SK-N-SH (cell line): ENCODE measurements around the gene MC2R. TPM values are rescaled to one million over a fixed set of nuclear protein-coding genes. Genes with fewer than 3 reads are reported as not detected.

Source experiments
- CTCF ChIA-PET: fragments of 300-600, 350-600 bp; formaldehyde crosslinking; extraction: SDS; loops from one replicate; lab custom pipeline; 2021; lab: Yijun Ruan, JAX
- POLR2A ChIA-PET: fragments of 350-600 bp; sonication (Branson Sonifier 250); formaldehyde crosslinking; extraction: SDS; loops from one replicate; lab custom pipeline; 2020; ENCODE audit warnings: antibody characterized with exemption, inconsistent platforms; lab: Yijun Ruan, JAX
- DNase-seq: peaks from one replicate; pipeline ENCODE4 v3.0.0; 2012
- H2AFZ ChIP-seq: fragments of 200-600 bp; sonication (generic); 2 replicates; pipeline ENCODE4 v1.8.1; 2016; ENCODE audit warnings: antibody characterized with exemption, mild to moderate bottlenecking, low read depth
- H3F3A ChIP-seq: fragments of 200-600 bp; sonication (generic); replicated peaks from 2 replicates; pipeline ENCODE3; 2016; ENCODE audit warnings: antibody characterized with exemption, mild to moderate bottlenecking; ENCODE audit not compliant: insufficient read depth
- H3K27ac ChIP-seq, 2 experiments: fragments of 200-500 bp in 1 of 2; fragments of 200-600 bp in 1 of 2; sonication (Bioruptor generic) in 1 of 2; sonication (generic), shearing (Covaris generic) in 1 of 2; 2 replicates each; pipeline versions ENCODE4 v1.5.1 to v1.6.1; 2014 to 2016; ENCODE audit warnings: low read depth in 2 of 2, inconsistent platforms in 1 of 2, low read length in 1 of 2, mild to moderate bottlenecking in 1 of 2, mixed read lengths in 1 of 2
- H3K27me3 ChIP-seq: fragments of 200-600 bp; sonication (generic), shearing (Covaris generic); 2 replicates; pipeline ENCODE4 v1.6.1; 2016; ENCODE audit warnings: mixed run types; ENCODE audit not compliant: insufficient read depth
- H3K36me3 ChIP-seq, 2 experiments: fragments of 200-500 bp in 1 of 2; fragments of 200-600 bp in 1 of 2; sonication (Bioruptor generic) in 1 of 2; sonication (generic) in 1 of 2; replicated peaks in 1 of 2; 2 replicates each; pipeline versions ENCODE3 to v1.5.1; 2014 to 2016; ENCODE audit warnings: low read length in 1 of 2, mild to moderate bottlenecking in 1 of 2; ENCODE audit not compliant: insufficient read depth in 2 of 2, control insufficient read depth in 1 of 2
- H3K4me1 ChIP-seq, 2 experiments: fragments of 200-500 bp in 1 of 2; fragments of 200-600 bp in 1 of 2; sonication (Bioruptor generic) in 1 of 2; sonication (generic), shearing (Covaris generic) in 1 of 2; 2 replicates each; pipeline versions ENCODE4 v1.5.1 to v1.6.1; 2014 to 2016; ENCODE audit warnings: low read depth in 1 of 2, low read length in 1 of 2, mixed run types in 1 of 2; ENCODE audit not compliant: insufficient read depth in 2 of 2, control insufficient read depth in 1 of 2
- H3K4me2 ChIP-seq: fragments of 200-600 bp; sonication (generic), shearing (Covaris generic); 2 replicates; pipeline ENCODE4 v1.6.1; 2017; ENCODE audit warnings: mixed run types
- H3K4me3 ChIP-seq, 2 experiments: fragments of 200-500 bp in 1 of 2; fragments of 200-600 bp in 1 of 2; sonication (Bioruptor generic) in 1 of 2; sonication (generic), shearing (Covaris generic) in 1 of 2; 2 replicates each; pipeline versions ENCODE4 v1.5.1 to v1.8.1; 2014 to 2016; ENCODE audit warnings: low read depth in 2 of 2, inconsistent platforms in 1 of 2, low read length in 1 of 2, mild to moderate bottlenecking in 1 of 2, mixed read lengths in 1 of 2, moderate library complexity in 1 of 2
- H3K79me2 ChIP-seq: fragments of 200-600 bp; sonication (generic); 2 replicates; pipeline ENCODE4 v1.8.1; 2017; ENCODE audit warnings: mild to moderate bottlenecking; ENCODE audit not compliant: insufficient read depth
- H3K9ac ChIP-seq: fragments of 200-600 bp; sonication (generic); 2 replicates; pipeline ENCODE4 v1.6.1; 2017; ENCODE audit warnings: mixed run types
- H3K9me2 ChIP-seq: fragments of 200-600 bp; sonication (generic); 2 replicates; pipeline ENCODE4 v1.6.1; 2017; ENCODE audit warnings: mixed run types
- H3K9me3 ChIP-seq: fragments of 200-600 bp; sonication (generic); 2 replicates; pipeline ENCODE4 v1.6.1; 2017; ENCODE audit warnings: mixed run types, mild to moderate bottlenecking, moderate library complexity
- H4K20me1 ChIP-seq: fragments of 200-600 bp; sonication (generic); 2 replicates; pipeline ENCODE4 v1.6.1; 2017; ENCODE audit warnings: mild to moderate bottlenecking, mixed run types; ENCODE audit not compliant: insufficient read depth
- CHD2 ChIP-seq: fragments of 150-350 bp; IDR thresholded peaks from 2 replicates; pipeline ENCODE4 v1.6.1; 2018; ENCODE audit warnings: low read length; ENCODE audit not compliant: partially characterized antibody
- ELF1 ChIP-seq: IDR thresholded peaks from 2 replicates; pipeline ENCODE4 v1.4.0; 2012
- EP300 ChIP-seq, 2 experiments: IDR thresholded peaks; 2 replicates each; pipeline versions ENCODE4 v1.4.0 to v1.6.1; 2012; ENCODE audit warnings: borderline replicate concordance in 1 of 2, low read depth in 1 of 2, low read length in 1 of 2
- EZH2phosphoT487 ChIP-seq: fragments of 200-600 bp; sonication (generic); IDR thresholded peaks from 2 replicates; pipeline ENCODE4 v1.6.1; 2017; ENCODE audit warnings: low read depth, mixed run types, mild to moderate bottlenecking, antibody characterized with exemption, moderate library complexity, borderline replicate concordance
- FOXM1 ChIP-seq: IDR thresholded peaks from 2 replicates; pipeline ENCODE4 v1.4.0; 2012; ENCODE audit warnings: low read depth, mild to moderate bottlenecking
- GATA2 ChIP-seq: sonication (generic); formaldehyde crosslinking; IDR thresholded peaks from 2 replicates; pipeline ENCODE4 v1.5.0; 2020; ENCODE audit warnings: mild to moderate bottlenecking, missing genetic modification reagents
- IRF3 ChIP-seq: fragments of 150-350 bp; IDR thresholded peaks from 2 replicates; pipeline ENCODE4 v1.6.1; 2016; ENCODE audit warnings: mild to moderate bottlenecking, low read depth, low read length
- MAX ChIP-seq: IDR thresholded peaks from 2 replicates; pipeline ENCODE4 v1.4.0; 2012; ENCODE audit warnings: low read depth
- MXI1 ChIP-seq: IDR thresholded peaks from 2 replicates; pipeline ENCODE4 v1.6.1; 2012; ENCODE audit warnings: mild to moderate bottlenecking, low read depth, low read length, improper control_type of control experiment
- NFIC ChIP-seq: IDR thresholded peaks from 2 replicates; pipeline ENCODE4 v1.4.0; 2012; ENCODE audit warnings: borderline replicate concordance
- NRF1 ChIP-seq: IDR thresholded peaks from 2 replicates; pipeline ENCODE4 v1.6.1; 2012; ENCODE audit warnings: low read depth, mild to moderate bottlenecking, low read length
- PBX3 ChIP-seq: IDR thresholded peaks from 2 replicates; pipeline ENCODE4; 2012
- POLR2AphosphoS5 ChIP-seq: IDR thresholded peaks from 2 replicates; pipeline ENCODE4 v1.6.1; 2012; ENCODE audit warnings: low read depth, low read length
- RAD21 ChIP-seq: IDR thresholded peaks from 2 replicates; pipeline ENCODE4 v1.6.1; 2012; ENCODE audit warnings: mild to moderate bottlenecking, low read length
- RXRA ChIP-seq: IDR thresholded peaks from 2 replicates; pipeline ENCODE4 v1.4.0; 2012; ENCODE audit warnings: low read depth, mild to moderate bottlenecking, borderline replicate concordance
- SMC3 ChIP-seq: IDR thresholded peaks from 2 replicates; pipeline ENCODE4 v1.6.1; 2012; ENCODE audit warnings: low read depth, low read length, improper control_type of control experiment
- TCF12 ChIP-seq: IDR thresholded peaks from 2 replicates; pipeline ENCODE4 v1.4.0; 2012
- USF1 ChIP-seq: IDR thresholded peaks from 2 replicates; pipeline ENCODE4 v1.4.0; 2012; ENCODE audit warnings: low read depth, borderline replicate concordance
- YY1 ChIP-seq: IDR thresholded peaks from 2 replicates; pipeline ENCODE4 v1.4.0; 2012; ENCODE audit warnings: low read depth, mild to moderate bottlenecking
- WGBS: methylation state at CpG from one replicate; pipeline ENCODE4 v1.1.6; 2017; ENCODE audit warnings: low lambda C conversion rate; 5-methylcytosine and 5-hydroxymethylcytosine counted together
- polyA plus RNA-seq, 3 experiments: library from polyadenylated mRNA; depleted of rRNA; stranded (reverse); fragments of >200 nt; gene quantifications; 2 replicates each; pipeline ENCODE4 v1.2.3, GENCODE V29; 2012

MC2R gene
- polyA plus RNA-seq, 1 of the 3 experiments (the other 2 are of a cell fraction), result not detected

- WGBS, result 0% methylated on average over 1 of the region's 1 CpG
These were observed 14.7 kb downstream of the MC2R start for GRCh38 chr18:13900633-13901032.

GRCh38 chr18:13895505-13896033 lies 19.8 kb downstream of the MC2R start:
- H3K4me3 ChIP-seq, result no peak overlapping the region
- WGBS, result 5% methylated on average over 6 of the region's 6 CpGs
- CTCF ChIA-PET, result no interaction called here
- peaks cover 5% of the 10 kb centered on the region for H3F3A ChIP-seq
- no peak for DNase-seq
- H3K9me2 ChIP-seq, result no peaks in the 10 kb centered on the region
- H3K4me2 ChIP-seq, result no peak overlapping the region
- no peak overlapping the region for H2AFZ ChIP-seq
- no peak overlapping the region for H3K27ac ChIP-seq
- no peak for TF ChIP-seq RAD21
- no peak for TF ChIP-seq MAX
- TF ChIP-seq FOXM1, result no peak
- no peak for TF ChIP-seq IRF3
- TF ChIP-seq USF1, result no peak
- TF ChIP-seq EZH2phosphoT487, result no peak
- no peak for TF ChIP-seq RXRA
- TF ChIP-seq SMC3, result no peak
- TF ChIP-seq NRF1, result no peak
- no peaks in the 10 kb centered on the region for H3K4me1 ChIP-seq
- H3K36me3 ChIP-seq, result no peaks in the 10 kb centered on the region
- no peak overlapping the region for H3K9ac ChIP-seq
- H4K20me1 ChIP-seq, result no peaks in the 10 kb centered on the region
- POLR2A ChIA-PET, result no interaction called here
- H3K9me3 ChIP-seq, result no peaks in the 10 kb centered on the region
- H3K79me2 ChIP-seq, result no peaks in the 10 kb centered on the region
- no peaks in the 10 kb centered on the region; the same call in 1 of the 2 replicates for H3K27me3 ChIP-seq

More at GRCh38 chr18:13900633-13901032, 14.7 kb downstream of the MC2R start:
- no peak for DNase-seq
- H3K27me3 ChIP-seq, result no peaks in the 10 kb centered on the region
- no peak overlapping the region for H2AFZ ChIP-seq
- H3K4me1 ChIP-seq, result no peaks in the 10 kb centered on the region
- no peaks in the 10 kb centered on the region for H3K9me2 ChIP-seq
- CTCF ChIA-PET, result interaction anchor here (1.1 kb wide), 1 partner anchor 20 kb away, joined by 3 read pairs; no protein-coding TSS in a partner anchor
- no peak overlapping the region for H3K4me2 ChIP-seq
- no peaks in the 10 kb centered on the region for H3K79me2 ChIP-seq
- H3F3A ChIP-seq, result no peaks in the 10 kb centered on the region
- H3K36me3 ChIP-seq, result no peaks in the 10 kb centered on the region
- TF ChIP-seq YY1 (no peak), MXI1 (no peak), PBX3 (no peak), GATA2 (CRISPR knock-in tag) (no peak), TCF12 (no peak), POLR2AphosphoS5 (no peak), SMC3 (no peak), ELF1 (no peak), FOXM1 (no peak), CHD2 (no peak), NFIC (no peak), EP300 (IDR thresholded peaks at IDR 0.05; ENCODE audit: borderline replicate concordance in 1 of 2, low read depth in 1 of 2, low read length in 1 of 2) (no peak), MAX (no peak), USF1 (no peak)
- H3K27ac ChIP-seq, result no peak overlapping the region
- POLR2A ChIA-PET, result no interaction called here
- H3K9me3 ChIP-seq, result no peaks in the 10 kb centered on the region
- no peak overlapping the region for H3K4me3 ChIP-seq
- H3K9ac ChIP-seq, result no peak overlapping the region
- no peaks in the 10 kb centered on the region for H4K20me1 ChIP-seq
